ENCODE data around the gene KLK15.

Gene KLK15

GRCh38 chr19:50833117-50833801, at the start of gene KLK15:
TSS of gene KLK15 (minus strand) at chr19:50833574. CDS start at chr19:50831492, 2,082 bp downstream.
- DNase-seq: no peak

GRCh38 chr19:50882188-50882587, 48.8 kb upstream of the KLK15 start:
- no peak for DNase-seq

GRCh38 chr19:50880241-50880640, 46.9 kb upstream of the KLK15 start:
- DNase-seq: no peak

GRCh38 chr19:50878851-50879250, 45.5 kb upstream of the KLK15 start:
- DNase-seq: no peak

GRCh38 chr19:50877338-50877737, 44.0 kb upstream of the KLK15 start:
- DNase-seq: no peak

- DNase-seq: no peak
These were observed 43.1 kb upstream of the KLK15 start for GRCh38 chr19:50876456-50876855.

GRCh38 chr19:50875795-50876422, 42.5 kb upstream of the KLK15 start:
- DNase-seq: no peak

GRCh38 chr19:50874211-50874610, 40.8 kb upstream of the KLK15 start:
- no peak for DNase-seq

GRCh38 chr19:50873056-50873455, 39.7 kb upstream of the KLK15 start, which contains the start of gene KLK2:
TSS of gene KLK2 (plus strand) at chr19:50873439. CDS start at chr19:50873474, 35 bp downstream.
- DNase-seq: no peak

GRCh38 chr19:50870417-50871089, 37.2 kb upstream of the KLK15 start:
- DNase-seq: no peak

GRCh38 chr19:50869479-50869878, 36.1 kb upstream of the KLK15 start:
- DNase-seq: no peak

- no peak for DNase-seq
These were observed 28.3 kb upstream of the KLK15 start for GRCh38 chr19:50861496-50862286.

- DNase-seq: no peak
These were observed 27.6 kb upstream of the KLK15 start for GRCh38 chr19:50861010-50861409.

- DNase-seq: no peak
These were observed 26.5 kb upstream of the KLK15 start for GRCh38 chr19:50859849-50860248.

- no peak for DNase-seq
These were observed 25.5 kb upstream of the KLK15 start for GRCh38 chr19:50858886-50859285.

- no peak for DNase-seq
These were observed 24.0 kb upstream of the KLK15 start for GRCh38 chr19:50857366-50857765.

GRCh38 chr19:50854636-50855410, 21.4 kb upstream of the KLK15 start, which contains the start of gene KLK3:
TSS of gene KLK3 (plus strand) at chr19:50854915. CDS start at chr19:50854956, 41 bp downstream.
- DNase-seq: no peak

GRCh38 chr19:50851620-50852019, 18.2 kb upstream of the KLK15 start:
- DNase-seq: no peak

- no peak for DNase-seq
These were observed 17.4 kb upstream of the KLK15 start for GRCh38 chr19:50850738-50851137.

GRCh38 chr19:50844296-50844935, 11.0 kb upstream of the KLK15 start:
- no peak for DNase-seq

- DNase-seq: no peak
These were observed 10.4 kb upstream of the KLK15 start for GRCh38 chr19:50843701-50844221.

All from Kasumi-1 (cell line).